ACC112 (cell line): ENCODE measurements around the gene GIN1.

ENCODE experiments used
- H2AFZ ChIP-seq: fragments of 200-600 bp; sonication (generic); one replicate; pipeline ENCODE4 v1.6.0; 2017; ENCODE audit warnings: antibody characterized with exemption, low read length; ENCODE audit not compliant: unreplicated experiment
- H3K27ac ChIP-seq: fragments of 200-600 bp; sonication (generic); 2 replicates; pipeline ENCODE4 v1.5.1; 2014; ENCODE audit warnings: low read depth, mild to moderate bottlenecking, antibody characterized with exemption, low read length, moderate library complexity
- H3K27me3 ChIP-seq: fragments of 200-600 bp; sonication (generic); 2 replicates; pipeline ENCODE4 v1.6.1; 2014; ENCODE audit warnings: mild to moderate bottlenecking, antibody characterized with exemption, low read length, moderate library complexity, mixed read lengths; ENCODE audit not compliant: insufficient read depth
- H3K36me3 ChIP-seq: fragments of 200-600 bp; sonication (generic); 2 replicates; pipeline ENCODE4 v1.6.1; 2016; ENCODE audit warnings: mild to moderate bottlenecking, antibody characterized with exemption, low read length, moderate library complexity, mixed read lengths; ENCODE audit not compliant: insufficient read depth
- H3K4me1 ChIP-seq: fragments of 200-600 bp; sonication (generic); one replicate; pipeline ENCODE4 v1.6.1; 2016; ENCODE audit warnings: low read length, mixed read lengths; ENCODE audit not compliant: insufficient read depth, unreplicated experiment, control insufficient read depth
- H3K4me3 ChIP-seq: fragments of 200-600 bp; sonication (generic); 2 replicates; pipeline ENCODE4 v1.5.1; 2014; ENCODE audit warnings: mild to moderate bottlenecking, low read depth, low read length
- H3K79me2 ChIP-seq: fragments of 200-600 bp; sonication (generic); one replicate; pipeline ENCODE4 v1.6.0; 2016; ENCODE audit warnings: low read length; ENCODE audit not compliant: control insufficient read depth, unreplicated experiment, insufficient read depth

The GIN1 gene

DNA sequence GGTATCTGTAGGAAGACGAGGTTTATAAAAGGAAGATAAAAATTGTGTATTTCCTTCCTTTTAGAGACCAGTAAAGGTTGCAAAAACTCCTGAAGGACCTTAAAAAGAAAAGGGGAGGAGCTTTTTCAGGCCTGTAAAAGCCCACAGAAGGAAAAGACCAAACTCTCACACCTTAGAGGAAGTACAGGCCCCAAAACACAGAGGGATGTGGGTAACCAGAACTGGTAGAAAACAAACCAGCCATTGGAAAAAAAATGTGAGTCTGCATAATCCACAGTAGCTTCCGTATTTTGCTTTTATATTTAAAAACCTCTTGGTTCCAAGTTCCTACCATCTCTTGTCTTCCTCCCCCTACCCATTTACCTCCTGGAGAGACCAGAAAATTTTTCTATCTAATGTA is 8.5 kb downstream of the GIN1 start:
- Histone ChIP-seq H3K4me3 (no peak overlapping the region), H3K27me3 (no peaks in the 10 kb centered on the region), H3K27ac (no peak overlapping the region), H3K79me2 (peaks cover 20% of the 10 kb centered on the region), H2AFZ (no peak overlapping the region), H3K4me1 (no peaks in the 10 kb centered on the region), H3K36me3 (0 out of 2 replicates have a peak, but pooled peaks cover 4% of the 10 kb centered on the region)

DNA sequence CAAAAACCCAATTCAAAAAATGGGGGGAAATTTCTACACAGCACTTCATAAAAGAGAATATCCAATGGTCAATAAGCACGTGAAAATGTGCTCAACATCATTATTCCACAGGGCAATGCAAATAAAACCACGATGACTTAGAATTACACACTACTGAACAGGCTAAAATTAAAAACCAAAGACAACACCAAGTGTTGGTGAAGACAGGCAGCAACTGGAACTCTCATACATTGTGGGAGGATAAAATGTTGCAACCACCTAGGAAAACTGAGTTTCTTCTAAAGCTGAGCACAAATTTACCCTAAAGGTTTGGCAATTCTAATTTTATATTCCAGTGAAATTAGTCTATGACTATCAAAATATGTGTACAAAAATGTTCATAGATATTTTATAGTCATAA is 9.5 kb downstream of the GIN1 start:
- H3K79me2 ChIP-seq: peaks cover 10% of the 10 kb centered on the region
- no peak overlapping the region for H3K4me3 ChIP-seq
- no peaks in the 10 kb centered on the region for H3K27me3 ChIP-seq
- H3K36me3 ChIP-seq: 0 out of 2 replicates have a peak, but pooled peaks cover 4% of the 10 kb centered on the region
- no peaks in the 10 kb centered on the region for H3K4me1 ChIP-seq
- no peak overlapping the region for H2AFZ ChIP-seq
- H3K27ac ChIP-seq: no peak overlapping the region

GRCh38 chr5:103109277-103109676 is 10.7 kb downstream of the GIN1 start:
- H2AFZ ChIP-seq: no peak overlapping the region
- no peaks in the 10 kb centered on the region for H3K27me3 ChIP-seq
- H3K4me1 ChIP-seq: no peaks in the 10 kb centered on the region
- peaks cover 3% of the 10 kb centered on the region for H3K79me2 ChIP-seq
- no peak overlapping the region for H3K27ac ChIP-seq
- 0 out of 2 replicates have a peak, but pooled peaks cover 4% of the 10 kb centered on the region for H3K36me3 ChIP-seq
- no peak overlapping the region for H3K4me3 ChIP-seq

GRCh38 chr5:103108086-103108485 is 11.9 kb downstream of the GIN1 start:
- H3K4me1 ChIP-seq: no peaks in the 10 kb centered on the region
- H3K27me3 ChIP-seq: no peaks in the 10 kb centered on the region
- no peak overlapping the region for H2AFZ ChIP-seq
- H3K36me3 ChIP-seq: 0 out of 2 replicates have a peak, but pooled peaks cover 4% of the 10 kb centered on the region
- peaks cover 3% of the 10 kb centered on the region for H3K79me2 ChIP-seq
- H3K4me3 ChIP-seq: no peak overlapping the region
- H3K27ac ChIP-seq: no peak overlapping the region

GRCh38 chr5:103102234-103102633 is 17.7 kb downstream of the GIN1 start:
- Histone ChIP-seq H3K79me2 (no peaks in the 10 kb centered on the region), H3K4me1 (no peaks in the 10 kb centered on the region), H3K36me3 (0 out of 2 replicates have a peak, but pooled peaks cover 4% of the 10 kb centered on the region), H3K27ac (no peak overlapping the region), H2AFZ (no peak overlapping the region), H3K4me3 (no peak overlapping the region), H3K27me3 (no peaks in the 10 kb centered on the region)

DNA sequence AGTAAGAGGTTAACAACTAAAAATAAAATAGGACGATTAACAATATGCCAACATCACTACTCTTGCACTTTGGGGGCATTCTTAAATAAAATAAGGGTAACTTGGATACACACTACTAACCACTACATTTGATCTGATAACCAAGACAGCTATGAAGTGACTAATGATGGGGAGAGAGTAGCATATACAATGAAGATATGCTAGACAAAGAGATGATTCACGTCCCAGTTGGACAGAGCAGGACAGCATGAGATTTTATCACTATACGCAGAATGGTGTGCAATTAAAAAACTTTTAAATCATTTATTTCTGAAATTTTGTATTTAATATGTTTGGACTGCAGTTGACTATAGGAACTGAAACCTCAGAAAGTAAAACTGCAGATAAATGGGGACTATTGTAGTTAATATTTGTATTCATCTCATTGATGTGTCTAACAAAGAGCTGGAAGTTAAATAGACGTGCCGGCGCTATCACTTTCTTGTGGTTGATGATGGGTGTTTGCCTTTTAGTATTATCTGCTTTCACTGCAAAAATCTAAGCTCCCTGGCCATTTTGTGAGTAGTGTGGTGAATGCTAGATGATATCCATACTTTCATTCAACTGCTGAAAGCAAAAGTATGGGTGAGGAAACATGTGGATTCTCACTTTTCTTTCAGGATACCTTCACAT is 18.7 kb downstream of the GIN1 start:
- H2AFZ ChIP-seq: no peak overlapping the region
- H3K27ac ChIP-seq: no peak overlapping the region
- H3K4me1 ChIP-seq: no peaks in the 10 kb centered on the region
- no peaks in the 10 kb centered on the region for H3K79me2 ChIP-seq
- H3K36me3 ChIP-seq: peaks cover 10% of the 10 kb centered on the region
- H3K27me3 ChIP-seq: no peaks in the 10 kb centered on the region
- H3K4me3 ChIP-seq: no peak overlapping the region

DNA sequence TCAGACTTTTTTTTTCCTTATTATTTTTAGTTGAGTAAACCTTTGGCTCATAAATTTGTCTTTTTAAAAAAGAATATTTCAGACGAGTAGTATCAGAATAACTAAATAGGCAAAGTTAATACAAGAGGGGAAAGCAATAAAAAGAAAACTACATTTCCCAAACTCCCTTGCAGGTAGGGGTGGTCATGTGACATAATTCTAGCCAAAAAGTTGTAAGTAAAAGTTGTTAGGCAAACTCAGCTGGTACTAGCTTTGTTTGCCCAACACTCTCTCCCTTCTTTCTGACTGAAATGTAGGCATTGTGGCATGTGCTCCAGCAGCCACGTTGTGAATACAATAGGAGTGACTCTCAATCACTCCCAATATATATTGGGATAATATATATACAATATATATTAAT is 20.9 kb downstream of the GIN1 start:
- Histone ChIP-seq H3K27ac (no peak overlapping the region), H2AFZ (no peak overlapping the region), H3K79me2 (no peaks in the 10 kb centered on the region), H3K27me3 (no peaks in the 10 kb centered on the region), H3K4me1 (no peaks in the 10 kb centered on the region), H3K36me3 (peaks cover 10% of the 10 kb centered on the region), H3K4me3 (no peak overlapping the region)

DNA sequence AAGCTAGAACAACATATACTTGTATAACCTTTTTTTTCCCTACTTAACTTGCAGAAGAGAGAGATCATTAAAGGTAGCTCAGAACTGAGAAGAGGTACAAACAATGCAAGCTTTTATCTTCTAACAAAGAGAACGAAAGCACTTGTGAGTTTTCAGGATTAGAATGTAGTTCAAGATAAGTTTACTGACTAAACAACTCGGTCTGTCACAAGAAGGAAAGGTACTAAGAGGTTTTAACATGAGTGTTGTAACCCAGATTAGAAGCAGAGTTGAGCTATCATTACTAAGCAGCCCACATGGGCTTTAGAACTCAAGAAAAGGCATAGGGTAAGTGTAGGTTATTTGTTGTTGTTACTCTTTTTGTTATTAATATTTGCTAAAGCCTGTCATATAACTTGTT is 25.2 kb downstream of the GIN1 start:
- H3K79me2 ChIP-seq: no peaks in the 10 kb centered on the region
- H2AFZ ChIP-seq: no peak overlapping the region
- H3K27ac ChIP-seq: no peak overlapping the region
- H3K36me3 ChIP-seq: peaks cover 9% of the 10 kb centered on the region
- no peaks in the 10 kb centered on the region for H3K27me3 ChIP-seq
- no peaks in the 10 kb centered on the region for H3K4me1 ChIP-seq
- H3K4me3 ChIP-seq: no peak overlapping the region

DNA sequence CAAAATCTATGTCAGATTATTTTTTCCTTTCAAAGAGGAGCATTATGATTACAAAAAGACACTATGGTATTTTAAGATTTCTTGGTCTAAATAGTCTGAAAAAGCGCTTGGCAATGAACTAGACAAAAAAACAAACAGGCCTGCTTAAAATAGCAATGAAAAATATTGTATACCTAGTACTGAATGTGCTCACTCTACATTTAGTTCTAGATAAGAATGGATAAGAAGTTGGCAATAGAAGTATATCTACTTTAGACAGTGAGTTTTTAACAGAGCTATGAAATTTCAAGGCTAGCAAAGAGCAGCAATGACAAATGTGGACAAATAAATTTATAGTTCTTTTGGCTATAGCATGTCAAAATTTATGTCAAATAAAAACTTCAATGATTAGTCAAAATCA is 26.2 kb downstream of the GIN1 start:
- H3K36me3 ChIP-seq: peaks cover 9% of the 10 kb centered on the region
- H3K27me3 ChIP-seq: no peaks in the 10 kb centered on the region
- H3K4me3 ChIP-seq: no peak overlapping the region
- no peaks in the 10 kb centered on the region for H3K4me1 ChIP-seq
- H3K79me2 ChIP-seq: no peaks in the 10 kb centered on the region
- H3K27ac ChIP-seq: no peak overlapping the region
- H2AFZ ChIP-seq: no peak overlapping the region

- H3K27ac ChIP-seq: no peak overlapping the region
- no peak overlapping the region for H2AFZ ChIP-seq
- H3K27me3 ChIP-seq: no peaks in the 10 kb centered on the region
- peaks cover 9% of the 10 kb centered on the region for H3K36me3 ChIP-seq
- no peaks in the 10 kb centered on the region for H3K79me2 ChIP-seq
- H3K4me3 ChIP-seq: no peak overlapping the region
- no peaks in the 10 kb centered on the region for H3K4me1 ChIP-seq
Measured at GRCh38 chr5:103092676-103093075, 27.3 kb downstream of the GIN1 start.

- H3K27me3 ChIP-seq: no peaks in the 10 kb centered on the region
- peaks cover 16% of the 10 kb centered on the region for H3K36me3 ChIP-seq
Measured at GRCh38 chr5:103090791-103091190, 29.1 kb downstream of the GIN1 start.

More at GRCh38 chr5:103090791-103091190, 29.1 kb downstream of the GIN1 start:
- Histone ChIP-seq H2AFZ (no peak overlapping the region), H3K27ac (no peak overlapping the region), H3K4me3 (no peak overlapping the region), H3K79me2 (no peaks in the 10 kb centered on the region), H3K4me1 (no peaks in the 10 kb centered on the region)
